GM12878 (cell line): ENCODE data around the gene ZXDC. TPM values are rescaled to one million over a fixed set of nuclear protein-coding genes. Genes with fewer than 3 reads are reported as not detected.

Experiments used
- ATAC-seq: fragments of 200-7000 bp; cut with Tn5 transposase; 3 replicates; pipeline ENCODE4 v1.9.1; 2020; ENCODE audit warnings: mild to moderate bottlenecking, moderate library complexity
- BruUV-seq: library from RNA; stranded (reverse); fragments of 400-500 nt; replicated peaks from 2 replicates; lab custom pipeline; 2021; lab: Mats Ljungman, UMichigan
- CTCF ChIA-PET: fragments of 300-600 bp; sonication (Branson Sonifier 250); formaldehyde crosslinking; extraction: SDS; loops from one replicate; lab custom pipeline; 2021; ENCODE audit warnings: inconsistent platforms; lab: Yijun Ruan, JAX
- POLR2A ChIA-PET: fragments of 350-600 bp; formaldehyde crosslinking; extraction: SDS; loops from one replicate; lab custom pipeline; 2021; ENCODE audit warnings: inconsistent platforms; lab: Charles Lee
- RAD21 ChIA-PET: fragments of 300-600 bp; sonication (Branson Sonifier 250); formaldehyde crosslinking; loops from one replicate; lab custom pipeline; 2023; ENCODE audit warnings: antibody characterized with exemption; ENCODE audit not compliant: unreplicated experiment; lab: Charles Lee
- SMC1A ChIA-PET: fragments of 300-600 bp; sonication (Branson Sonifier 250); formaldehyde crosslinking; loops from one replicate; lab custom pipeline; 2023; ENCODE audit not compliant: unreplicated experiment, uncharacterized antibody; lab: Charles Lee
- DNase-seq: peaks from one replicate; pipeline ENCODE4 v3.0.0-alpha.2; 2011; ENCODE audit warnings: low read depth, low spot score
- FAIRE-seq: peaks from 3 replicates; lab custom pipeline; 2011; peaks lifted over from hg19 to GRCh38; lab: Jason Lieb, UNC
- H2AFZ ChIP-seq: 2 replicates; pipeline ENCODE4 v1.6.0; 2011; ENCODE audit warnings: low read depth, low read length, control low read depth; ENCODE audit not compliant: control insufficient read depth
- H3K27ac ChIP-seq: 2 replicates; pipeline ENCODE4 v1.5.1; 2011; ENCODE audit warnings: control low read depth; ENCODE audit not compliant: control insufficient read depth, insufficient read depth
- H3K27me3 ChIP-seq, 2 experiments: replicated peaks in 1 of 2; 2 replicates each; pipeline versions ENCODE4 v1.6.0 to v1.6.1; 2011; ENCODE audit warnings: low read length in 1 of 2; ENCODE audit not compliant: control insufficient read depth in 2 of 2, insufficient read depth in 2 of 2
- H3K36me3 ChIP-seq, 2 experiments: 2 replicates each; pipeline ENCODE4 v1.5.1; 2011; ENCODE audit warnings: low read length in 1 of 2; ENCODE audit not compliant: control insufficient read depth in 2 of 2, insufficient read depth in 2 of 2
- H3K4me1 ChIP-seq: 2 replicates; pipeline ENCODE4 v1.6.1; 2011; ENCODE audit warnings: mild to moderate bottlenecking, low read length, moderate library complexity, mixed read lengths; ENCODE audit not compliant: control insufficient read depth, insufficient read depth
- H3K4me2 ChIP-seq: 2 replicates; pipeline ENCODE4 v1.6.0; 2011; ENCODE audit warnings: control low read depth; ENCODE audit not compliant: control insufficient read depth, insufficient read depth
- H3K4me3 ChIP-seq: fragments of 200-600 bp; sonication (generic); 2 replicates; pipeline ENCODE4 v1.5.1; 2016
- H3K79me2 ChIP-seq: 2 replicates; pipeline ENCODE4 v1.6.0; 2011; ENCODE audit warnings: low read length; ENCODE audit not compliant: control insufficient read depth, insufficient read depth
- H3K9ac ChIP-seq: 2 replicates; pipeline ENCODE4 v1.8.0; 2011; ENCODE audit warnings: low read length, control low read depth, mixed read lengths; ENCODE audit not compliant: control insufficient read depth, insufficient read depth
- H3K9me3 ChIP-seq: replicated peaks from 3 replicates; pipeline ENCODE4 v1.5.1; 2011; ENCODE audit warnings: mild to moderate bottlenecking, low read length; ENCODE audit not compliant: control insufficient read depth, insufficient read depth
- H4K20me1 ChIP-seq: 2 replicates; pipeline ENCODE4 v1.6.0; 2011; ENCODE audit not compliant: control insufficient read depth, insufficient read depth
- CBX5 ChIP-seq: sonication (generic); IDR thresholded peaks from 2 replicates; pipeline ENCODE4 v1.6.1; 2016; ENCODE audit warnings: low read depth, moderate library complexity, mild to moderate bottlenecking, inconsistent platforms
- IKZF2 ChIP-seq, 2 experiments: fragments of 450-650 bp; IDR thresholded peaks; 2 replicates each; pipeline ENCODE4 v1.6.1; 2017; ENCODE audit warnings: mild to moderate bottlenecking in 2 of 2, moderate library complexity in 2 of 2
- MEF2B ChIP-seq: fragments of 450-650 bp; IDR thresholded peaks from 2 replicates; pipeline ENCODE4 v1.6.1; 2018; ENCODE audit warnings: mild to moderate bottlenecking, moderate library complexity; ENCODE audit not compliant: partially characterized antibody, poor library complexity, severe bottlenecking
- NFIC ChIP-seq: IDR thresholded peaks from 2 replicates; pipeline ENCODE4 v1.6.1; 2012; ENCODE audit warnings: low read depth, mild to moderate bottlenecking, inconsistent platforms, low read length, moderate library complexity
- POLR2A ChIP-seq: IDR thresholded peaks from 2 replicates; pipeline ENCODE4 v1.6.1; 2011; ENCODE audit warnings: low read depth, mild to moderate bottlenecking, low read length
- RAD21 ChIP-seq: IDR thresholded peaks from 2 replicates; pipeline ENCODE4 v1.6.1; 2011; ENCODE audit warnings: mild to moderate bottlenecking, low read depth, low read length, moderate library complexity; ENCODE audit not compliant: insufficient read depth
- RAD51 ChIP-seq: fragments of 450-650 bp; IDR thresholded peaks from 2 replicates; pipeline ENCODE4 v1.6.1; 2016; ENCODE audit warnings: moderate library complexity, mild to moderate bottlenecking, inconsistent platforms
- SRF ChIP-seq, 2 experiments: IDR thresholded peaks; 2 replicates each; pipeline ENCODE4 v1.6.1; 2011; ENCODE audit warnings: low read depth in 2 of 2, low read length in 2 of 2, mild to moderate bottlenecking in 1 of 2, moderate library complexity in 1 of 2
- ZNF24 ChIP-seq: fragments of 450-650 bp; IDR thresholded peaks from 2 replicates; pipeline ENCODE4 v1.6.1; 2017; ENCODE audit warnings: antibody characterized with exemption, mild to moderate bottlenecking
- ZNF687 ChIP-seq: fragments of 450-650 bp; IDR thresholded peaks from 2 replicates; pipeline ENCODE4 v1.6.1; 2017; ENCODE audit warnings: mild to moderate bottlenecking, moderate library complexity
- WGBS: methylation state at CpG from one replicate; pipeline ENCODE4 v1.1.6; 2016; ENCODE audit warnings: low lambda C conversion rate; ENCODE audit not compliant: insufficient replicate concordance, insufficient coverage; ENCODE audit errors: missing lambda C conversion rate; 5-methylcytosine and 5-hydroxymethylcytosine counted together
- in situ Hi-C: fragments of 300-500 bp; cut with MboI; formaldehyde crosslinking; loops from 9 replicates; pipeline ENCODE4 v1.14.3; 2018; ENCODE audit warnings: mixed read lengths
- intact Hi-C: fragments of 100-400 bp; cut with micrococcal nuclease; formaldehyde crosslinking; loops from one replicate; pipeline ENCODE4 v1.14.2; 2022; ENCODE audit not compliant: unreplicated experiment
- polyA plus RNA-seq, 11 experiments: library from polyadenylated mRNA; depleted of rRNA in 4 of 11; unstranded in 6 of 11; stranded (reverse) in 5 of 11; fragments of >200 nt; fragmentation: Nextera tagmentation in 4 of 11; fragmentation: Illumina TruSeq in 1 of 11; extraction: Ambion mirVana in 4 of 11; extraction: Trizol in 1 of 11; gene quantifications; 1 replicate in 1 of 11; 2 replicates in 10 of 11; pipeline versions ENCODE4 v1.2.1 to v1.2.3, GENCODE V29; 2011 to 2016; ENCODE audit warnings: inconsistent platforms in 2 of 11, missing spikeins in 2 of 11, low read depth in 1 of 11
- total RNA-seq, 4 experiments: library from RNA; depleted of rRNA in 3 of 4; stranded (reverse); fragments of >200 nt in 3 of 4; fragmentation: Illumina TruSeq in 1 of 4; extraction: Trizol in 1 of 4; gene quantifications; 2 replicates each; pipeline versions ENCODE4 v1.2.1 to v1.2.3, GENCODE V29; 2013 to 2021

The ZXDC gene
- total and polyA plus RNA-seq, 10 of the 15 experiments (the other 5 are each of a cell fraction or from before 2014, with no cell fraction given): 0.72 to 15.3 (median 8.5) TPM

- Histone ChIP-seq H3K4me2 (no peak overlapping the region), H2AFZ (no peak overlapping the region), H3K27me3 (no peaks in the 10 kb centered on the region), H3K4me3 (no peak overlapping the region), H3K27ac (no peak overlapping the region), H3K36me3 (no peaks in the 10 kb centered on the region), H3K9me3 (no peaks in the 10 kb centered on the region), H3K9ac (no peak overlapping the region), H3K79me2 (no peaks in the 10 kb centered on the region), H3K4me1 (no peaks in the 10 kb centered on the region), H4K20me1 (no peaks in the 10 kb centered on the region; the same call in 1 of the 2 replicates)
- SMC1A ChIA-PET: no interaction called here
- in situ Hi-C loops (no loop called here), intact Hi-C loops (no loop called here)
- CTCF ChIA-PET: interaction anchor here (0.6 to 1.9 kb wide), 2 partner anchors 8 to 1062 kb away, joined by 3 to 4 read pairs; no protein-coding TSS in a partner anchor
- DNase-seq (no peak), FAIRE-seq (no peak), ATAC-seq (no peak)
- WGBS: 60% methylated on average over 11 of the region's 11 CpGs
- BruUV-seq: no TSS peak
- RAD21 ChIA-PET: no interaction called here
- POLR2A ChIA-PET: no interaction called here
- no peak for TF ChIP-seq SRF (IDR thresholded peaks at IDR 0.05; ENCODE audit: low read depth in 2 of 2, low read length in 2 of 2)
- TF ChIP-seq IKZF2 (IDR thresholded peaks at IDR 0.05): no peak
- no peak for TF ChIP-seq ZNF687
- no peak for TF ChIP-seq POLR2A
- no peak for TF ChIP-seq NFIC
- no peak for TF ChIP-seq MEF2B
- TF ChIP-seq RAD51: no peak
- TF ChIP-seq CBX5: no peak
- TF ChIP-seq ZNF24: no peak
- TF ChIP-seq RAD21: no peak
These were observed 38.5 kb upstream of the ZXDC start for GRCh38 chr3:126514161-126514560.
